ENCODE measurements around the gene SLC8A2. TPM values are rescaled to one million over a fixed set of nuclear protein-coding genes. Genes with fewer than 3 reads are reported as not detected.

The SLC8A2 gene
- total RNA-seq, 1 donor from 2014 or later, result 3.7 TPM

DNA sequence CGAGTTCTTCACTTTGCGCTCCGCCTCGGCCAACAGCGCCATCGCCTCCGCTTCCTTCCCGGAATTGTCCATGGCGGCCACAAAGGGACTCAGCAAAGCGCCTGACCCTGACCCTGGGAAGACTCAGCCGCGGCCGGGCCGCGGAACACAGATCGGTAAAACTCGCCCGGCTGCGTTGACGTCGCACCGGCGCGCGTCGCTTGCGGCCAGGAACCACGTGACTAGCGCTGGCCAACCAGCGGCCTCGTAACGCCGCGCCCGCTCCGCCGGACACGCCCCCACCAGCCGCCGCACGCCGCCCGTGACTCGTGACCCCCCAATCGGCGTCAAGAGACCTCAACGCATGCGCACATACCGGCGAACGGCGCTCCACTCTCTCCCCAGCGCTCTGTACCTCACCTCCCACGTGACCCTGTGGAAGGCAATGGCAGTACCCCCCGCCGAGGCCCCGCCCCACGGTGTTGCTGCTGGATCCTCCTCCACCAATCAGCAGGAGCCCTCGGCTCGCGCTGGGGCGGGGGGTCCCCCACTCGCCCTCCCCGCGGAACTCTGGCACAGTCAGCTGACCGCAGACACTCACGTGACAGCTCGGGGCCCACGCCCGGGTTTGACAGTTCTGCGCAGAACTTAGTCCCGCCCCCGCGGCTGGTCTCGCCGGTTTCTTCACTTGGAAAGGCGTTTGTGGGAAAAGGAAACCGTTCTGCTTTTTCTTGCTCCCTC is 43.3 kb upstream of the SLC8A2 start, which contains the start of gene NAPA:
NAPA (minus strand) TSS at position 195 of the 720 bp plus-strand sequence; CDS start at position 72, 123 bp downstream.
- Mint-ChIP-seq H3K27ac (peak within 1 kb of the TSS; percentile 99), H3K4me1 (peaks cover 32% of the 10 kb centered on the region), H3K9me3 (no peaks in the 10 kb centered on the region), H3K4me3 (peak within 1 kb of the TSS; percentile 99), H3K36me3 (no peaks in the 10 kb centered on the region), H3K27me3 (ENCODE audit: low read depth) (no peaks in the 10 kb centered on the region)
- TF ChIP-seq, protein P1, sequence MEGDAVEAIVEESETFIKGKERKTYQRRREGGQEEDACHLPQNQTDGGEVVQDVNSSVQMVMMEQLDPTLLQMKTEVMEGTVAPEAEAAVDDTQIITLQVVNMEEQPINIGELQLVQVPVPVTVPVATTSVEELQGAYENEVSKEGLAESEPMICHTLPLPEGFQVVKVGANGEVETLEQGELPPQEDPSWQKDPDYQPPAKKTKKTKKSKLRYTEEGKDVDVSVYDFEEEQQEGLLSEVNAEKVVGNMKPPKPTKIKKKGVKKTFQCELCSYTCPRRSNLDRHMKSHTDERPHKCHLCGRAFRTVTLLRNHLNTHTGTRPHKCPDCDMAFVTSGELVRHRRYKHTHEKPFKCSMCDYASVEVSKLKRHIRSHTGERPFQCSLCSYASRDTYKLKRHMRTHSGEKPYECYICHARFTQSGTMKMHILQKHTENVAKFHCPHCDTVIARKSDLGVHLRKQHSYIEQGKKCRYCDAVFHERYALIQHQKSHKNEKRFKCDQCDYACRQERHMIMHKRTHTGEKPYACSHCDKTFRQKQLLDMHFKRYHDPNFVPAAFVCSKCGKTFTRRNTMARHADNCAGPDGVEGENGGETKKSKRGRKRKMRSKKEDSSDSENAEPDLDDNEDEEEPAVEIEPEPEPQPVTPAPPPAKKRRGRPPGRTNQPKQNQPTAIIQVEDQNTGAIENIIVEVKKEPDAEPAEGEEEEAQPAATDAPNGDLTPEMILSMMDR (IDR thresholded peaks at IDR 0.05; ENCODE audit: unreplicated experiment), result peak; percentile 100
- DNase-seq (ENCODE audit: low spot score in 2 of 2, unreplicated experiment in 2 of 2), result peak; percentile 100

DNA sequence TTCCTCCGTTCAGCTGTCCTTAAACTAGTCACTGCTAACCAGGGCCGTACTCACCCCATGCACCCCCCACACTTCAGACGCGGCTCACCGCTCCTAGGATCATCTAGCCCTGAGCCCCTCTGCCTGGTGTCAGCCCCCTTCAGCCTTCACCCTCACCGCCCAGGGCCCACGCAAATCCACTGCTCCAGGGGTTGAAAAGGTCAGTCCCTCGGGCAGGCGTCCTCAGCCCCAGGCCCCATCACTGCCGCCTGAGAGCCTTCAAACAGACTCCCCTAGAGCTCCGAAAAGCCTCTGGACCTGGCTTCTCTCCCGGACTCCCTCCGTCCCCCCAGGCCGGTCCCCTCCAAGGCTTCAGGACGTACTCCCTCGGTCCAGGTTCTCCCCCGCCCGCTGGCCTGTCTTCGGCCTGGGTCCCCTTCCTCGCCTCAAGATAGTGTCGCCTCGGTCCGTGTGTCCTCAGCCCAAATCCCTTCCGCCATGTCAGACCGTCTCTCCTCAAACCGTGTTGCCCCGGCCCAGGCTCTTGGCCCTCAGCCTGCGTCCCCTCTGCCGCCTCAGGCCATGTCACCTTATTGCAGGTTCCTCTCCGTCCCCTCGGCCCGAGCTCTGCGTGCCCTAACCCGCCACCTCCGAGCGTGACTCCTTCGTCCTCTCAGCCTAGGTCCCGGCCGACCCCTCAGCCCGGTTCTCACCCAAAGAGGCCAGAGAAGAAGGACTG is 42.6 kb upstream of the SLC8A2 start:
- DNase-seq (ENCODE audit: low spot score in 2 of 2, unreplicated experiment in 2 of 2), result no peak
- no peaks in the 10 kb centered on the region for H3K9me3 Mint-ChIP-seq
- no peaks in the 10 kb centered on the region for H3K36me3 Mint-ChIP-seq
- H3K4me3 Mint-ChIP-seq, result peak overlapping the region; percentile 99
- TF ChIP-seq, protein P1 (IDR thresholded peaks at IDR 0.05; ENCODE audit: unreplicated experiment), result no peak
- peak overlapping the region; percentile 99 for H3K27ac Mint-ChIP-seq
- H3K4me1 Mint-ChIP-seq, result peaks cover 32% of the 10 kb centered on the region
- H3K27me3 Mint-ChIP-seq (ENCODE audit: low read depth), result no peaks in the 10 kb centered on the region

DNA sequence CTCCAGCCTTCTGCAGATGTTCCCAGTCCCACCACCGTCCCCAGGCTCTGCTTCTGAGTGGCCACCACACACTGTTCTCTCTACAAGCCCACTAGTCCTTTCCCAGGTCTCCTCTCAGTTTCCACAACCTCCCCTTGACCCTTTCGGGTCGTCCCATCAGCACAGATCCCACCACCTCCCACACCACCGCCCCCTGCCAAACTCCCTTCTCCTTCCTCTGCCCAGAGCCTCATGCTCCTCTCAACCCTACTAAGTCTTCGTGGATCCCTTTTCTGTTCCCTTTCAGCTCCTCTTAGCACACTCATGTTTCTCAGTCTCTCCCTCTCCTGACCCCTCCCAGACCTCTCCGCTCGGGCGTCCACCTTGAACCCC is 41.2 kb upstream of the SLC8A2 start:
- TF ChIP-seq, protein P1 (IDR thresholded peaks at IDR 0.05; ENCODE audit: unreplicated experiment), result no peak
- H3K36me3 Mint-ChIP-seq, result no peaks in the 10 kb centered on the region
- H3K27me3 Mint-ChIP-seq (ENCODE audit: low read depth), result no peaks in the 10 kb centered on the region
- peak overlapping the region; percentile 79 for H3K27ac Mint-ChIP-seq
- H3K4me3 Mint-ChIP-seq, result peak overlapping the region; percentile 99
- H3K9me3 Mint-ChIP-seq, result no peaks in the 10 kb centered on the region
- H3K4me1 Mint-ChIP-seq, result peaks cover 32% of the 10 kb centered on the region
- no peak for DNase-seq (ENCODE audit: low spot score in 2 of 2, unreplicated experiment in 2 of 2)

DNA sequence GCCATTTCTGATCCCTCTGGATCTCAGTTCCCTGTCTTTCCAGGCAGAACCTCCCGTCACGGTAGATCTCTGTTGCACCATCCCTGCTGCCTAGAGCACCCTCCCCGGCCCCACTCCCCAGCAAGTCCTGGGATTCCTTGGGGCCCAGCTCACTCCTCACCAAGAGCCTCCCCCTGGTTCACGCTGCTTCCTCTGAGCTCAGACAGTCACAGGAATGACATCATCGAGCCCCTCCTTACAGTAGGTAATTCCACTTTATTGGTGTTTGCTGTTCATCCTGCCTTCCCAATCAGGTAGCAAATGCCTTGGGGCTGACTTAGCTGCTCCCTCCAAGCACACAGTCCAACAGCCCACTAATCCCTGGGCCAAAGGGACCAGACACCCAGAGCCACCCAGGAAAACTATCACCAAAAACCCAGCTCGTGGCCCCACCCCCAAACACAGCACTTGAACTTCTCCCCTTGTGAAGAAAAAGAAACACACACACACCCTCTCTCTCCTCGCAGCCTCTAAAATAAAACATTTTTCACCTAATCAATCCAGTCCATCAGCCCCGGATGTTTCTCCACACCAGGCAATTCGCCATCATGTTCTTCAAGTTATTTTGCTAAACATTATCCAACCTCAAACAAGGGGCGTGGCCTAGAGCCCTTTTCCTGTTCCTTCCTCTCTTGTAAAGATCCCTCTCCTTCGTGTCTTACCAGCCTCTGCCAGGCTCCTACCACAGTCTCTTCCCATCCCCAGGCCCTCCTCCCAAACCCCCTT is 40.7 kb upstream of the SLC8A2 start:
- H3K36me3 Mint-ChIP-seq, result no peaks in the 10 kb centered on the region
- peaks cover 32% of the 10 kb centered on the region for H3K4me1 Mint-ChIP-seq
- DNase-seq (ENCODE audit: low spot score in 2 of 2, unreplicated experiment in 2 of 2), result no peak
- peak overlapping the region; percentile 99 for H3K4me3 Mint-ChIP-seq
- H3K9me3 Mint-ChIP-seq, result no peaks in the 10 kb centered on the region
- TF ChIP-seq, protein P1 (IDR thresholded peaks at IDR 0.05; ENCODE audit: unreplicated experiment), result no peak
- H3K27ac Mint-ChIP-seq, result peak overlapping the region; percentile 79
- no peaks in the 10 kb centered on the region for H3K27me3 Mint-ChIP-seq (ENCODE audit: low read depth)

DNA sequence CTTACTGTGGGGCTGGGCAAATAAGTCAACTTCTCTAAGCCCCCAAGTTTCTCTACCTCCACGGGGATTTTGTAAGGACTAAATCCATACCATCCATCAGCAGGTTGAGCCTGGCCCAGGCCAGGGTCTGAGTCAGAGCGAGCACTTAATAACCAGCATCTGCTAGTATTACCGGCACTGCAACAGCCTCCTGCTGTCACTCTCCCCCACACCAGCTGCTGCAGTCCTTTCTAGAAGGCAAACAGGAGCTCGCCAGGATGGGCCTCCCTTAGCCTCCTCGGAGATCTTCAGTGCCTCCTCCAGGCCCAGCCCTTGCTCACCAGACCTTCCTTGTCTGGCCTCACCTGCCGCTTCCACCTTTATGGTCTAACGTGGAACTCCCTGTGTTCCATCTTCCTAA is 40.0 kb upstream of the SLC8A2 start:
- Mint-ChIP-seq H3K36me3 (no peaks in the 10 kb centered on the region), H3K27ac (peak overlapping the region; percentile 22), H3K4me3 (no peak overlapping the region), H3K27me3 (ENCODE audit: low read depth) (no peaks in the 10 kb centered on the region), H3K4me1 (peaks cover 32% of the 10 kb centered on the region), H3K9me3 (no peaks in the 10 kb centered on the region)
- DNase-seq (ENCODE audit: low spot score in 2 of 2, unreplicated experiment in 2 of 2), result no peak
- TF ChIP-seq, protein P1 (IDR thresholded peaks at IDR 0.05; ENCODE audit: unreplicated experiment), result no peak

Data from mesothelial cell of epicardium (in vitro differentiated cells).